MCF 10A (cell line): ENCODE measurements around the gene IL21R. TPM values are rescaled to one million over a fixed set of nuclear protein-coding genes. Genes with fewer than 3 reads are reported as not detected.

Experiments
- BruUV-seq: library from RNA; stranded (reverse); fragments of 400-500 nt; replicated peaks from 2 replicates; lab custom pipeline; 2021; lab: Mats Ljungman, UMichigan
- CTCF ChIA-PET: fragments of 300-600 bp; sonication (Branson Sonifier 250); formaldehyde crosslinking; extraction: SDS; loops from one replicate; lab custom pipeline; 2021; ENCODE audit warnings: antibody characterized with exemption, inconsistent platforms; lab: Yijun Ruan, JAX
- POLR2A ChIA-PET: fragments of 300-600, 350-650 bp; sonication (Branson Sonifier 250); formaldehyde crosslinking; extraction: SDS; loops from one replicate; lab custom pipeline; 2020; ENCODE audit warnings: antibody characterized with exemption, inconsistent platforms; lab: Yijun Ruan, JAX
- DNase-seq: peaks from one replicate; pipeline ENCODE4 v3.0.0-alpha.2; 2018; ENCODE audit not compliant: unreplicated experiment
- H3K27ac Mint-ChIP-seq: one replicate; pipeline ENCODE4 v1.8.0; 2022; ENCODE audit warnings: mild to moderate bottlenecking, low read depth, mixed read lengths; ENCODE audit not compliant: unreplicated experiment
- H3K27me3 Mint-ChIP-seq: one replicate; pipeline ENCODE4 v1.8.0; 2022; ENCODE audit warnings: mixed read lengths; ENCODE audit not compliant: insufficient read depth, unreplicated experiment
- H3K36me3 Mint-ChIP-seq: one replicate; pipeline ENCODE4 v1.8.0; 2022; ENCODE audit warnings: mild to moderate bottlenecking, moderate library complexity, mixed read lengths; ENCODE audit not compliant: insufficient read depth, unreplicated experiment
- H3K4me1 Mint-ChIP-seq: one replicate; pipeline ENCODE4 v1.8.0; 2022; ENCODE audit warnings: mixed read lengths; ENCODE audit not compliant: insufficient read depth, unreplicated experiment
- H3K4me3 Mint-ChIP-seq: one replicate; pipeline ENCODE4 v1.8.0; 2022; ENCODE audit warnings: mild to moderate bottlenecking, moderate library complexity, mixed read lengths; ENCODE audit not compliant: unreplicated experiment
- H3K9me3 Mint-ChIP-seq: one replicate; pipeline ENCODE4 v1.8.0; 2022; ENCODE audit warnings: mixed read lengths; ENCODE audit not compliant: unreplicated experiment
- CTCF ChIP-seq: fragments of 200-600 bp; IDR thresholded peaks from one replicate; pipeline ENCODE4 v1.8.0; 2022; ENCODE audit warnings: antibody characterized with exemption, mild to moderate bottlenecking; ENCODE audit not compliant: unreplicated experiment
- intact Hi-C: fragments of 100-400 bp; cut with micrococcal nuclease; formaldehyde crosslinking; loops from 2 replicates; pipeline ENCODE4 v1.14.1; 2022
- total RNA-seq: library from RNA; stranded (reverse); gene quantifications from 2 replicates; pipeline ENCODE4 v1.2.3, GENCODE V29; 2022

Gene IL21R
- total RNA-seq, 1 experiment from 2014 or later, result 0.21 TPM

GRCh38 chr16:27402569-27402963 is 592 bp downstream of the IL21R start:
- no TSS peak for BruUV-seq
- H3K4me3 Mint-ChIP-seq, result no peak overlapping the region

DNA sequence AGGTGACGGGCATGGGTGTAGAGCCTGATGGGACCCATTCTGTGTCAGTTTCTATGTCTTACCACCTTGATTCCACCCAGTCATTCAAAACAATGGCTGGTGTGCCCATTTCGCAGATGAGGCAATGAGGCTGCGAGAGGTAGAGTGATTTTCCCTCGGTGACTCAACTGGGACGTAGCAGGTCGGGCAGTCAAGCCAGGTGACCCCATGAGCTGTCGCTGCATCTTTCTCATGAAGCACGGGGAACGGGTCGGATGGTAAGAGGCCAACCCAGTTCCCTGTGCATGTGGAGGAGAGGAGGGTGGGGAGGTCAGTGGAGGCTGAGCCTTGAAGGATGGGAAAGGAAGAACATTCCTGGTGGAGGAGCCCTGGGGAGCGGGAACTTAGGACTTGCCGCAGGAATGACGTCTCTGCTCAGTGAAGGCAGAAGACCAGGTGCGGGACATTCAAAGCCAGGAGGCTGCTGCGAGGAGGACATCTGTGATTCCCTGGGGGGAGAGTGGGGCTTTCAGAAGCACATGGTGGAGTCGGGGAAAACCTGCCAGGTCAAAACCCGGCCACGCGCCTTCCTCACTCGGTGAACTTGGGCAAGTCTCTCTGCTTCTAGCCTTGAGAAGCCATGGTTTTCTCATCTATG is 1.1 kb downstream of the IL21R start:
- Mint-ChIP-seq H3K27me3 (no peaks in the 10 kb centered on the region), H3K4me3 (no peak overlapping the region), H3K4me1 (peaks cover 4% of the 10 kb centered on the region), H3K27ac (no peak overlapping the region), H3K36me3 (no peaks in the 10 kb centered on the region), H3K9me3 (no peaks in the 10 kb centered on the region)
- no peak for TF ChIP-seq CTCF
- no peak for DNase-seq
- BruUV-seq, result no TSS peak
- intact Hi-C loops, result no loop called here
- CTCF ChIA-PET, result interaction anchor here (0.6 to 0.9 kb wide), 2 partner anchors 33 to 52 kb away, joined by 3 to 5 read pairs; no protein-coding TSS in a partner anchor
- POLR2A ChIA-PET, result no interaction called here

More at GRCh38 chr16:27402569-27402963, 592 bp downstream of the IL21R start:
- Mint-ChIP-seq H3K27me3 (no peaks in the 10 kb centered on the region), H3K36me3 (no peaks in the 10 kb centered on the region), H3K27ac (no peak overlapping the region), H3K4me1 (no peaks in the 10 kb centered on the region), H3K9me3 (no peaks in the 10 kb centered on the region)
- intact Hi-C loops, result no loop called here
- ChIA-PET CTCF (interaction anchor here (0.6 kb wide), 1 partner anchor 1446 kb away, joined by 3 read pairs; no protein-coding TSS in a partner anchor), POLR2A (no interaction called here)
- no peak for TF ChIP-seq CTCF
- DNase-seq, result no peak

DNA sequence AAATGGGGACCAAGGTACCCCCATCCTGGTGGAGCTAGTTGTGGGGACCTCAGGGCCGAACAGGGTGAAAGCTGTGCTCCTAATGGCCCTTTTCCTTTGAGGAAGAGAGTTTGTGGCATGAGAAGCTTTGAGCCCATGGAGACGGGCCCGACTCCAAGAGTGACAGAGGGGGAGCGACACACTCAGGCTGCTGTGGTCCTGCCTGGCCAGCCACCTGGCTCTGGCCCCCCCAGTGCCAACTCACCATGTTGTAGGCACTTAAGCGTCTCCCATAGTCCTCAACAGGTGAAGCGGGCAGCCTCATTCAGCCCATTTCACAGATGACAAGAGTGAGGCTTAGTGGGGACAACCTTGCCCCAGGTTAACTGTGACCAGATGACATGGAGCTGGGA is 1.6 kb downstream of the IL21R start:
- Mint-ChIP-seq H3K27me3 (no peaks in the 10 kb centered on the region), H3K4me1 (peaks cover 9% of the 10 kb centered on the region), H3K27ac (no peak overlapping the region), H3K9me3 (no peaks in the 10 kb centered on the region), H3K4me3 (no peak overlapping the region), H3K36me3 (peaks cover 2% of the 10 kb centered on the region)
- intact Hi-C loops, result no loop called here
- ChIA-PET CTCF (interaction anchor here (0.6 to 0.9 kb wide), 3 partner anchors 34 to 1267 kb away, joined by 3 to 5 read pairs (median 3); no protein-coding TSS in a partner anchor), POLR2A (no interaction called here)
- no TSS peak for BruUV-seq
- no peak for TF ChIP-seq CTCF
- no peak for DNase-seq

DNA sequence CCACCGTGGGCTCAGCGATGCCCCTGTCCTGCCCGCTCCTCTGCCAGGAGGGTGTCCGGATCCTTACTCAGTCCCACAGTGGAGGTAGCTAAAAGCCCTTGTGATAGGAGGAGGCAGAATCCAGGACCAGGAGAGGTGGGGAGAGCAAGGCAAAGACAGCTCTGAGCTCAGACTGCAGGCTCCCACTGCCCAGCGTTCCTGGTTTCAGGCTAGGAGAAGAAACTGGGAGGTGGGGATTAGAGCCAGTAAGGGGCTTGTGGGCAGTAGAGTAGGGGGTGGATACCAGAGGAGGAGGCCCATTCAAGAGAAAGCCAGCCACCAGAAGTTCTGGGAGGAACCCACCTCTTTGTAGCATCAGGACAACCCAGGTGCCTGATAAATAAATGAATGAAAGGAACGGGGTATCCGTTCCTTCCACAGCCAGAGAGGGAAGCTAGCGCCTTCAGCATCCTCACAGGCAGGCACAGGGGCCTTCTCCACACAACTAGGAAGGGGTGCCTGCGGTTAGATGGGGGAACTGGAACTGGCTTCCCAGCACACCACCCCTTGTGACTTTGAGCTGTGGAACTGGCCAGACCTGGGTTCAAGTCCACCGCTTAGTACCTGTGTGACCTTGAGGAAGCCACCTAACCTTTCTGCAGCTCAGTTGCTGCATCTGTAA is 2.3 kb downstream of the IL21R start:
- H3K4me3 Mint-ChIP-seq, result no peak overlapping the region

More for the DNA sequence above, 2.3 kb downstream of the IL21R start:
- no peak for DNase-seq
- Mint-ChIP-seq H3K27me3 (no peaks in the 10 kb centered on the region), H3K9me3 (no peaks in the 10 kb centered on the region), H3K27ac (no peak overlapping the region), H3K4me1 (peaks cover 12% of the 10 kb centered on the region), H3K36me3 (peaks cover 5% of the 10 kb centered on the region)
- no TSS peak for BruUV-seq
- no peak for TF ChIP-seq CTCF
- ChIA-PET POLR2A (no interaction called here), CTCF (interaction anchor here (0.6 to 1.4 kb wide), 4 partner anchors 34 to 1268 kb away, joined by 3 to 5 read pairs (median 3); no protein-coding TSS in a partner anchor)
- intact Hi-C loops, result no loop called here
